Stimulated activated naive CD4-positive, alpha-beta T cell treated with Interleukin-2 at 50 U/mL for 16 hours (primary cell): ENCODE results near the gene KRTAP12-2.
"Not testable (repeated sequence)": the region's sequence is repeated elsewhere in the genome, so short reads cannot be mapped to it uniquely, and the experiment has no call there.

Experiments
- DNase-seq: peaks from one replicate; lab custom pipeline; 2025; lab: John Stamatoyannopoulos, UW

The KRTAP12-2 gene

DNA sequence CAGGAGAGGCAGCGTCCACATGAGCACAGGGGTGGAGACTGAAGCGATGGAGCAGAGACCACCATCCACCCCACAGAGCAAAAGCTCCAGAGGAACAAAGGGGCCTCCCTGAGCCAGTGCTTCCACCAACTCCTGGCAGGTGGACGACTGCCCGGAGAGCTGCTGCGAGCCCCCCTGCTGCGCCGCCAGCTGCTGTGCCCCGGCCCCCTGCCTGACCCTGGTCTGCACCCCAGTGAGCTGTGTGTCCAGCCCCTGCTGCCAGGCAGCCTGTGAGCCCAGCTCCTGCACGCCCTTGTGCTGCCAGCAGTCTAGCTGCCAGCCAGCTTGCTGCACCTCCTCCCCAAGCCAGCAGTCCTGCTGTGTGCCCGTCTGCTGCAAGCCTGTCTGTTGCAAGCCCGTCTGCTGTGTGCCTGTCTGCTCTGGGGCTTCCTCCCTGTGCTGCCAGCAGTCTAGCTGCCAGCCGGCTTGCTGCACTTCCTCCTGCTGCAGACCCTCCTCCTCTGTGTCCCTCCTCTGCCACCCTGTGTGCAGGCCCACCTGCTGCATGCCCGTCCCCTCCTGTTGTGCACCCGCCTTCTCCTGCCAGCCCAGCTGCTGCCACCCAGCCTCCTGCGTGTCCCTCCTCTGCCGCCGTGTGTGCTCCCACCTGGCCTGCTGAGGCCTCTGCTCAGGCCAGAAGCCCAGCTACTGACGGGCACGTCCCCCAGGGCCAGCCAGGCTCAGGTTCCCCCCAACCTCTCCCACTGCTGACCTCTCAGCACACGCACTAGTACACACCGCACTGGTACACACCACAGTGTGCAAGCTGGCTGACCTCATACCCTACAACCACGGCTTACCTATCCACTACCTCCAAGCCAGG is 35.6 kb upstream of the KRTAP12-2 start:
- no peak for DNase-seq

DNA sequence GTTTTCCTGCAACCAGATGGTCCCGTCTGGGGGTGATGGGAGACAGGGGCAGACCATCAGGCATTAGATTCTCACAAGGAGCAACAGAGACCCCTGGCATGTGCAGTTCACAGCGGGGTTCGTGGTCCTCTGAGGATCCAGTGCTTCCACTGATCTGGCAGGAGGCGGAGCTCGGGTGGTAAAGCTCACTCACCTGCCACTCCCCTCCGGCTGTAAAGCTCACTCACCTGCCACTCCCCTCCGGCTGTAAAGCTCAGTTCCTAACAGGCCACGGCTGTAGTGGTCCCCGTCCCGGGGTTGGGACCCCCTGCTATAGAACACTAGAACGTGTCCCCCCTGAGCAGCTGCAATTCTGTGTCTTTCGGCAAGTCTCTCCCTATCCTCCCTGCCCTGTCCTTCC is 34.8 kb upstream of the KRTAP12-2 start:
- no peak for DNase-seq

DNA sequence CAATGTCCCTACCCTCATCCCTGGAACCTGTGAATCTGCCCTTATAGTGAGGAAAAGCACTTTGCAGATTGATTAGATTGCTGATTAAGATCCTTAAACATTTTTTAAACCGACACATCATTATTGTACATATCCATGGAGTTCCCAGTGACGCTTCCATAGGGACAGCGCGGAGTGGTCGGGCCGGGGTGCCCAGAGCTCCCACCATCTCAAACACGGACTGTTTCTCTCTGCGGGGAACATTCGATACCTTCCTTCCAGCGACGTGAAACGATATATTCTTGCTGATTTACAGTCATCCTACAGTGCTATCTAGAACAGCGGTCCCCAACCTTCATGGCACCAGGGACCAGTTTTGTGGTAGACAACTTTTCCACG is 34.3 kb upstream of the KRTAP12-2 start:
- DNase-seq = no peak

DNA sequence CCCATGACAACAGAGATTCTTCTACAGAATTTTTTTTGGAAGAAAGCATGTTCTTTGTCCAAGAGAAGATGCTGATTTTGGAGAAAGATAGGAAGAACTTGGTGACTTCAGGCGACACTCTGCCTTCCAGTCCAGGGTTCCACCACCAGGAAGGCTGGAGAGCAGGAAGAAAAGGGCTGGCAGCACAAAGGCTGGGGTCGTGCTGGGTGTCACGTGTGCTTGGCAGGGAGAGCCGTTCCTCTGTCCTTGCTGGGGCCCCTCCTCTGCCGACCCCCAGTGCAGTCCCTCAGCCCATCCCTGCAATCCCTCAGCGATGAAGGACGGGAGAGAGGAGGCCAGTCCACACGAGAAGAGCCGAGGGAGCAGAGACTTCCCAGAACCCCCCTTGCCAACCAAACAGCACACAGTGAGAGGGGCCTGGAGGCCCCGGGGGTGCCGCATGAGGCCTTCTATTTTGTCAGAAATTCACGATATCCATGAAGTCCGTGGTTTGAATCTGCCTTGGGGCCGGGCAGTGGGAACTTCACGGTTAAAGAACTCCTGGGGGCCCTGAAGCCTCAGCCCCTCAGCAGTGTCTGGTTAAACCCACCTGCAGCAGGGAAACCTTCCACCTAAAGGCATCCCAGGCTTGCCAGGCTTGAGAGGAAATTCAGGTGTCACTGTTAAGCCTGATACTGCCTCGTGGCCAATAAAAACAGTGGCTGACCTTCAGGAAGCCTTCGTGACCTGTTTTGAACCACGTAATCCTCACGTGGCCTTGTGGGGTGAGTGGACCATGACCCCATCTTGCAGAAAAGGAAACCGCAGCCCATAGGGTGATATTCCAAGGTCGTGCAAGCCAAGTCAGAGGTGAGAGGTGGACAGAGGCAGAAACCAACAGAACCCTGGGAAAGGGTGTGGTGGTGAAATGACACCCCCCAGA is 33.6 kb upstream of the KRTAP12-2 start:
- no peak for DNase-seq

DNA sequence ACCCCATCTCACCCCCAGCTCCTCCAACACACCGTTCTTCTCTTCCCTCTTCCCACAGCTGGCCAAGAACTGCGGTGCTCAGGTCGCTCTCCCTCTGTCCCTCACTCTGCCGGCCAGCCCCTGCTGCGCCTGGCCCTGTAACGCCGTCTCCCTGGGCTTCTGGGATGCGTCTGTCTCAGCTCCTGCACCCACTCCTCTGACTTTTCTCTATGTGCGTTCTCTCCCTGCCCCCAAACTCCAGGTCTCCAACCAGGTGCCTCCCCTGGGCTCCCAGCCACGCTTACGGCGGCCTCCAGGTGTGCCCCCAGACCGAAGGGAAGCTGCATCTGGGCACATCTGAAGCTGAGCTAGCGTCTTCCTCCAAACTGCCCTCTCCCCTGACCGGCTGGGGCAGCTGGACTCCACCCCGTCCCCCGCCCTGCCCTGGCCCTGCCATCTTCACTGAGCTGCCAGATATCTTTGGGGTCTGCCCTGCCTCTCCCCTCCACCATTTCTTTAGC is 32.8 kb upstream of the KRTAP12-2 start:
- no peak for DNase-seq

DNA sequence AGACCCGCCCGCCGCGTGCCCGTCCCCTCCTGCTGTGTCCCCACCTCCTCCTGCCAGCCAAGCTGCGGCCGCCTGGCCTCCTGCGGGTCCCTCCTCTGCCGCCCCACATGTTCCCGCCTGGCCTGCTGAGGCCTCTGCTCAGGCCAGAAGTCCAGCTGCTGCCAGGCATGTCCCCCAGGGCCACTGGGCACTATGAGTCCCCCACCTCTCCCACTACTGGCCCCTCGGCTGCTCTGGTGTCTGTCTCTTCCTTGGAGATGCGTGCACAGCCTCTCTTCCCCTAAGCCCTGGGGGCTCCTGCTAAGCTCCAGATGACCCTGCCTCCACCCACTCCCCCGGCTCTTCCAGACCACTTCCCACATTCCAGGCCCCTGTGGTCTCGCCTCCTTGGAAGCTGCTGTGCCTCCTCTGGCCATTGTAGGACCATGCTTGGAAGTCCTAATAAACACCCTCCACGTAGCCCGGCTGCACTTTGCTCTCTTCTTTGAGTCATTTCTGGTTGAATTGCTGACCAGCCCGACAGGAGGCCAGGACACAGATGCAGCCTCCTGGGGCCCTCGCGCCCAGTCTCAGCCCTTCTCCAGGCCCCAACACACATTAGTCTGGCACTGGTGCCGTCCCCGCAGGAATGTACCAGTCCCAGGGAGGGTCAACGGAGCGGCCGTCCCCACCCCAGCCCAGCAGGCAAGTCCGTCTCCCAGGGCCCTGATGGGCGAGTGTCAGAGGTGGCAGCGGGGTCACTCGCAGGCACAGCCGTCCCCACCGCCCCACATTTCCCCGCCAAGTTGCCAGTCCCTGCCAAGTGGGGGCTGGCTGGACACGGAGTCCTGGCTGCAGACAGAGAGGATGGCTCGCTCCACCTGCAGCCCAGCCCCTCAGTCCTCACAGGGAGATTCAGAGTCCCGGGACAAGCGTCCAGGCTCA is 31.3 kb upstream of the KRTAP12-2 start:
- DNase-seq = no peak

DNA sequence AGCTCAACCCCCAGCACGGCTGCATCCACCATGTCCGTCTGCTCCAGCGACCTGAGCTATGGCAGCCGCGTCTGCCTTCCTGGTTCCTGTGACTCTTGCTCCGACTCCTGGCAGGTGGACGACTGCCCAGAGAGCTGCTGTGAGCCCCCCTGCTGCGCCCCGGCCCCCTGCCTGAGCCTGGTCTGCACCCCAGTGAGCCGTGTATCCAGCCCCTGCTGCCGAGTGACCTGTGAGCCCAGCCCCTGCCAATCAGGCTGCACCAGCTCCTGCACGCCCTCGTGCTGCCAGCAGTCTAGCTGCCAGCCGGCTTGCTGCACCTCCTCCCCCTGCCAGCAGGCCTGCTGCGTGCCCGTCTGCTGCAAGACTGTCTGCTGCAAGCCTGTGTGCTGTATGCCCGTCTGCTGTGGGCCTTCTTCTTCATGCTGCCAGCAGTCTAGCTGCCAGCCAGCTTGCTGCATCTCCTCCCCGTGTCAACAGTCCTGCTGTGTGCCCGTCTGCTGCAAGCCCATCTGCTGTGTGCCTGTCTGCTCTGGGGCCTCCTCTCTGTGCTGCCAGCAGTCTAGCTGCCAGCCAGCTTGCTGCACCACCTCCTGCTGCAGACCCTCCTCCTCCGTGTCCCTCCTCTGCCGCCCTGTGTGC is 30.6 kb upstream of the KRTAP12-2 start, which contains the start of gene KRTAP10-12:
Gene KRTAP10-12, plus strand, starts transcription at position 1 of the 639 bp plus-strand sequence. Its CDS starts 30 bp downstream, at position 31.
- DNase-seq = not testable (repeated sequence)

DNA sequence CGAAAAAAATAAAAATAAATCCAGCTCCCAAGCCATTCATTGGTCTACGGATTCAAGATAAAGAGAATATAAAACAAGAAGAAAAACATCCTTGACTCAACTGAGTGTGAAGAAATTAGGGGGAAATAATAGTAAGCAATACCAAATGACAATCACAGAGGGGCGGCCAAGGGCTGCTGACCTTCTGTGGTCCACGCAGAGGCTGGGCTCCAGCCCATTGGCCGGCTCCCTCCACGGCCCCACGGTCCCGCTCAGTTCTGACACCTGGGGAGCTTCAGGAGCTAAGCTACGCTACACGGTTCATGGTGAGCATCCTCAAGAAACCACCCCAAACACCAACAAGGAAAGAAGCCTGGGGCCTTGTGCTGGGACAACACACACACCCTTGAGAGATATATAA is 29.8 kb upstream of the KRTAP12-2 start:
- no peak for DNase-seq

DNA sequence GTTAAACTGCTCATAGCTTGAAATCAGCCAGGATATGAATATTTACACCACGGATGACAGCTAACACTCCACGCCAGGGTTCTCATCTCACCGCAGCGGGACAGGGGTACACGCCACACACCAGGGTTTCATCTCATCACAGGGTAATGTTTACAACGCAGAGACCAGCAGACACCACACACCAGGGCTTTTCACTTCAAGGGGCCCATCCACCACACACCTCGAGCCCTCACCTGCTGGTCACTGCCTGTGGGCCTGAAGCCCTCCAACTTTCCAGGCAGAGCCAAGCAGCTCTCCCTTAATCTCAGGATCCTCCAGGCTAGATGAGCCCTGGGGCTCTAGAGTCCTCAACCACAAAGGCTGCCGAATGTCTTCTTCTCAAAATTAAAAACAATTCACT is 28.9 kb upstream of the KRTAP12-2 start:
- no peak for DNase-seq

DNA sequence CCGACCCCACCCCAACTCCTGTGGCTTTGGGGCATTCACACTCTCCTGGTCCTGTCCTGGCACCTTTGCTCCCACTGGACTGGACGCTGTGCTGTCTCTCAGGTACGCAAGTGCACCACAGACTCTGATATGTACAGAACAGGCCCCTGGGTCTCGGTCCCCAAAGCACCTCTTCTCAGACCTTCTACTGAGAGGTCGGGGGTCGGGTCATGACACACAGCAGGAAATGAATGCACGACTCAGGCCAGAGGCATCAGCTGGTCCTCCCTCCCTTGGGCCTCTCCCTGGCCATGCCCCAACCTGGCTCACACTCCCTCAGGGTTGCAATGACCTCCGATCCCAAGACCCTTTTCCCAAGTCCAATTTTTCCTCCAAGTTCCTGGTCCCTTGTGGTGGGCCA is 28.5 kb upstream of the KRTAP12-2 start:
- no peak for DNase-seq

DNA sequence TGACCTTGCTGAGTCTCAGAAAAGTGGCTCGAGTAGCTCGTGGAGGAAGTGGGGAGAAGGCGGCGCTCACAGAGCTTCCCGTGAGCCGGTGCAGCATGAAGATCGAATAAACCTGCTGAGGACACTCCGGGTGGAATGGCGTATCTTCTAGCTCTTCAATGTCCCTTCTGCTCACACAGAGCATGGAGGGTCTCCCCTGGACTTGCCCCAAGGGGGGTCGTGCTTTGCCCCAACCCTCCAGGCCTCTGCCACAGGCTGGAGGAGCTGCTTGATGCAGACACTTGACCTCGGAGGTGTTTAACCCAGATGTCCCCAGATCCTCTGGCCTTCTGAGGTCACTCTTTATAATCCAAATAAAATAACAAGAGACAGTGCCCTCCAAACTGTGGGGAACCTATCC is 28.0 kb upstream of the KRTAP12-2 start:
- DNase-seq = no peak

DNA sequence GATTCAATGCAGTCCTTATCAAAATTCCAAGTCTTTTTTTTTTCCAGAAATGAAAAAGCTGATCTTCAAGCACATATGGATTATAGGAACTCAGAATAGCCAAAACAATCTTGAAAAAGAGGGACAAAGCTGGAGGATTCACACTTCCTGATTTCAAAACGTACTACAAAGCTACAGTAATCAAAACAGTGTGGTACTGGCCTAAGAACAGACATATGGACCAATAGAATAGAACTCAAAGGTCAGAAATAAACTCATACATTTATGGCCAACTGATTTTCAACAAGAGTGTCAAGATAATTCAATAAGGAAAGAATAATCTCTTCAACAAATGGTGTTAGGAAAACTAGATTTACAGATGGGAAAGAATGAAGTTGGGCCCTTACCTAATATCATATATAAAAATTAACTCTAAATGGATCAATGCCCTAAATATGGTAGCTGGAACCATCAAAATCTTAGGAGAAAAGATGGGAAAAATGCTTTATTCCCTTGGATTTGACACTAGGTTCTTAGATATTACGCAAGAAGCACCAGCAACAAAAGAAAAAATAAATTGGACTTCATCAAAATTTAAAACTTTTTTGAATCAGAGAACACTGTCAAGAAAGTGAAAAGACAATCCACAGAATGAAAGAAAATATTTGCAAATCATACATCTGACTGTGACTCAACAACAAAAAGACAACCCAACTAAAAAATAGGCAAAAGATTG is 26.2 kb upstream of the KRTAP12-2 start:
- no peak for DNase-seq

DNA sequence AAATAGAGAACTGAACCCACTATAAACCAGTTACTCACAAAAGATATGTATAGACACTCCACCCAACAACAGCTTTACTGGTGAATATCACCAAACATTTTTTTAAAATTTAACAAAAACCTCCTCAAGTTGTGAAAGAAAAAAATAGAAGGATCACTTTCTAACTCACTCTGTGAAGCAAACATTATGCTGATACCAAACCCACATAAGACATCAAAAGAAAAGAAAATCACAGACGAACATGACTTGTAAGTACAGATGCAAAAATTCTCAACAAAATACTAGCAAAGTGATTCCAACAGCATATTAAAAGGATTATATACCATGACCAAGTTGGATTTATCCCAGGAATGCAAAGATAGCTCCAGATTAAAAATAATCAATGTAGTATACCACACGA is 25.0 kb upstream of the KRTAP12-2 start:
- no peak for DNase-seq

DNA sequence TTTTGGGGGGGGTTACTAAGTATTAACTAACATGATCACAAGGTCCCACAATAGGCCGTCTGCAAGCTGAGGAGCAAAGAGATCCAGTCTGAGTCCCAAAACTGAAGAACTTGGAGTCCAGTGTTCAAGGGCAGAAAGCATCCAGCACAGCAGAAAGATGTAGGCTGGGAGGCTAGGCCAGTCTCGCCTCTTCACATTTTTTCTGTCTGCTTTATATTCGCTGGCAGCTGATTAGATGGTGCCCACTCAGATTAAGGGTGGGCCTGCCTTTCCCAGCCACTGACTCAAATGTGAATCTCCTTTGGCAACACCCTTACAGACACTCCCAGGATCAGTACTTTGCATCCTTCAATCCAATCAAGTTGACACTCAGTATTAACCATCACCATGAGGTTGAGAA is 23.0 kb upstream of the KRTAP12-2 start:
- not testable (repeated sequence) for DNase-seq

DNA sequence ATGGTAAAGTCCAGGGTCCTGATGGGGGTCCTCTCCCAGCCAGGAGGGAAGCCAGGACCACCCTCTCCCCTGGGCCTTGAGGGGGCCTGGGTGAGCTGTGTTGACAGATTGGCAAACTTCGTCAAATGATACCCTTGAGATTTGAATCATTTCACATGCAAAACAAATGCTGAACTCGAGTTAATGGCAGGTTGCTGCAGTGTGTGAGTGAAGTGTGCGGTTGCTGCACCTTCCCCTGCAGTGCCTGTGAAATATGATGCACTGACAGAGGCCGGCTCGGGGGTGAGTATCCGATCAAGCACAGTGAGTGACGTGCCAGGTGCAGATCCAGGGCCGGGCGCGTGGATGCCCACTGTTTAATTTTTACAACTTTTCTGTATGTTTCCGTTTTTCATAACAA is 20.9 kb upstream of the KRTAP12-2 start:
- DNase-seq = no peak

DNA sequence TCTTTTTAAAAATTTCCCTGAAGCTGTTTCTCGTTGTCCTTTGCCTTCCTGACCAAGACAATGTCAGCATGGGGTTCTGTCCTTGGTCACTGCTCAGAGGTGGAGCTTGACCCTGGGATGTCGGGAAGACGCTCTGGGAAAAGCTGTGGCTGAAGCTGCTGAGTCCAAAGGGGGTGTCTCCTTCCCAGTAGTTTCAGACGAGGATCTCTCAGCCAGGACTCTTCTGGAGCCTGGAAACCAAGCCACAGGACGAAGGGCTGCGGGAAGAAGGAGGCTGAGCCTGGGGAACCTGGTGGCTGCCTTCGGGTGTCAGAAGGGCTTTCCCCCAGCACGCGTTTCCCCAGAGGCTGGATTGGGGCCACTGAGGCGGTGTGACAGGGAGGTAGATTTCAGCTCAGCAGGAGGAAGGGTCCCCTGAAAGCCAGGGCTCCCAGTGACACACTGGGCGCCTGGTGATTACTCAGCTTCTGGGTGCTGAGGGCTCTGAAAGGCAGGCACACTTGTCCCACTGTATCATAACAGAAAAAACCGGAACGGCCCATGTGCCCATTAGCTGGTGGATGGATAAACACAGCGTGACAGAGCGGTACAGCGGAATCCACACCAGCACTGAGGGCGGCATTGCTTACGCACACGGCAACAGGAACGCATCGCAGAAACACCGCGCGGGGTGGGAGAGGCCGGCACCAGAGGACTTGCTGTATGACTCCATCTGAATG is 20.3 kb upstream of the KRTAP12-2 start:
- no peak for DNase-seq

DNA sequence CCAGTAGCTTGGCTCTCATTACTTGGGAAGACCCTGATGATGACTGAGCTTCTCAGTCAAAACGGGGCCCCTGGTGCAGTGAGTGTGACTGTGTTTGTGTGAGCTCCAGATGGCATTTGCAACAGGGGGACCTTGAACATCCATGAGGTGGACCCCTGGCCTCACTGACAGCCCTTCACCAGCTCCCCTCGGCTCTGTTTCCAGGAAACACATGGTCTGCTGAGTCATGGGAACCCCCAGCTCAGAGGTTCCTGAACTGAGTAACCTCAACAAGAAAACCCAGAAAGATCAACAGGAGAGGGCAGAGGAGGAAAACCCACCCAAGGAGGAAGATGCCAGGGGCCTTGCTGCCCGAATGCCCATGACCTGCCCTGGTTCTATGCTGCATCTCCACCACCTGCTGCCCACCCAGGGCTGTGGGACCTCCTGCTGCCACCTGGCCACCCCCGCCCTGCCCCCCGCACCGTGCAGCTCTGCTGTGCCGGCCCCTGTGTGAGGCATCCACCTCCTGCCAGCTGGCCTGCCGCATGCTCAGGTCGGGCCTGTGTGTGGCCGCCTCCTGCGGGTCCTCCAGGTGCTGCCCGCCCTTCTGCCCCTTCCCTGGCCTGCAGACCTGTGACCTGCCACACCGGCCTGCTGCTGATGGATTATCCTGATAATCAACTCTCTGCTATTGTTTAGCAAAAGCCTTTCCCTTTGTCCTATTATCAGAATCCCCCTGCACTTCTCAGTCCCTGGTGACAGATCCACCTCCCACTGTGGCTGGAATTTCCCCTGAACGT is 19.5 kb upstream of the KRTAP12-2 start:
- DNase-seq = no peak

DNA sequence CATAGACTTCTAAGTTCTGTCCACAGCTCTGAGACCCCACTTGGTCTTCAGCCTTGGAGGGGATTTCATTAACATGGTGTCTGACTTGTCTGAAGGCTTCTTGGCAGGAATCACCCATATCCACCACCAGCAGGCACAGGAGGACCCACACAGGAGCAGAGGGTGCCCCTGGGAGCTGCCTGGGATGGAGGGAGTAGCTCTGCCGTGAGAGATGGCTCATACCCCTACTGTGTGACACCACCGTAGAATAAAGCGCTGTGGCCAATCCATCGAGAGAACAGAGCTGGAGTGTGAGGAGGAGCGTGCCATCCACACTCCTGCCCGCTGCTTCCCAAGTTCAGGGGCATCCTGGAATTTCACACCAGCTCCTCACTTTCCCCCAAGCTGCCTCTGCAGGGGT is 18.3 kb upstream of the KRTAP12-2 start:
- DNase-seq = not testable (repeated sequence)

DNA sequence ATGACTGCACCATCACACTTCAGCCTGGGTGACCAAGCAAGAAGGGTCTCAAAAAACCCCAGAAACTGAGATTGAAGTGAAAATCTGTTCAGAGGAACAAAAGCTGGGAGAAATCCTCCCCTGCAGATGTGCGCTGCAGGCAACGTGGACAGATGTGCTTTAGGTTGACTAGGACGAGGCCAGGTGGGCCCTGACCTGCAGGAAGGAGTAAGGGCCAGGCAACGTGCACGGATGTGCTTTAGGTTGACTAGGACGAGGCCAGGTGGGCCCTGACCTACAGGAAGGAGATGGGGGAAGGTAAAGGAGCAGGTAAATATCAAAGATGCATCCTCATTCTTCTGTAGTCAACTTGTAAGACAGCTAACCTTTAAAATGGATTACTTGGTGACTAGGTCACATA is 17.8 kb upstream of the KRTAP12-2 start:
- DNase-seq = no peak
